Astrocyte (in vitro differentiated cells and primary cell): ENCODE data around the gene RNF26.

Source experiments
- CTCF ChIP-seq: IDR thresholded peaks from 2 replicates; pipeline ENCODE4 v1.5.1; 2011; ENCODE audit warnings: low read depth, mild to moderate bottlenecking, inconsistent platforms, low read length, moderate library complexity; ENCODE audit not compliant: insufficient read depth
- EZH2 ChIP-seq: IDR thresholded peaks from 2 replicates; pipeline ENCODE4 v1.6.1; 2012; ENCODE audit warnings: mild to moderate bottlenecking, low read length, inconsistent platforms; ENCODE audit not compliant: insufficient read depth

GRCh38 chr11:119330237-119330636 is 4.1 kb upstream of the RNF26 start:
- TF ChIP-seq CTCF (no peak), EZH2 (no peak)
